HepG2 (cell line): ENCODE results near the gene EPHA6. TPM values are rescaled to one million over a fixed set of nuclear protein-coding genes. Genes with fewer than 3 reads are reported as not detected.
A peak's percentile ranks its signal among the peaks of the same experiment; 100 is the strongest.

ENCODE experiments used
- ATF7 ChIP-seq, 2 experiments: fragments of 450-650 bp in 1 of 2; sonication (generic) in 1 of 2; formaldehyde crosslinking in 1 of 2; IDR thresholded peaks; 2 replicates each; pipeline versions ENCODE4 v1.4.0 to v1.6.1; 2016 to 2020; ENCODE audit warnings: antibody characterized with exemption in 1 of 2, mild to moderate bottlenecking in 1 of 2, missing genetic modification reagents in 1 of 2
- HOXD1 ChIP-seq: sonication (generic); formaldehyde crosslinking; IDR thresholded peaks from 2 replicates; pipeline ENCODE4 v1.5.0; 2020; ENCODE audit warnings: missing genetic modification reagents
- PITX1 ChIP-seq: sonication (generic); formaldehyde crosslinking; IDR thresholded peaks from 2 replicates; pipeline ENCODE4 v1.5.1; 2020; ENCODE audit warnings: mild to moderate bottlenecking, missing genetic modification reagents
- SMAD1 ChIP-seq: sonication (generic); formaldehyde crosslinking; IDR thresholded peaks from 2 replicates; pipeline ENCODE4 v1.4.0; 2020; ENCODE audit warnings: missing genetic modification reagents, low read depth, mild to moderate bottlenecking, borderline replicate concordance
- TEAD2 ChIP-seq: sonication (generic); formaldehyde crosslinking; IDR thresholded peaks from 2 replicates; pipeline ENCODE4 v1.9.0; 2021; ENCODE audit warnings: missing genetic modification reagents
- ZFP37 ChIP-seq: sonication (generic); formaldehyde crosslinking; IDR thresholded peaks from 2 replicates; pipeline ENCODE4 v1.4.0; 2020; ENCODE audit warnings: missing genetic modification reagents, borderline replicate concordance
- ZKSCAN8 ChIP-seq: IDR thresholded peaks from 2 replicates; pipeline ENCODE4 v1.6.1; 2016; ENCODE audit warnings: borderline replicate concordance, missing genetic modification reagents, missing compliant biosample characterization
- ZNF317 ChIP-seq: sonication (generic); formaldehyde crosslinking; IDR thresholded peaks from 2 replicates; pipeline ENCODE4 v1.5.0; 2020; ENCODE audit warnings: mild to moderate bottlenecking, missing genetic modification reagents
- ZNF619 ChIP-seq: sonication (generic); formaldehyde crosslinking; IDR thresholded peaks from 2 replicates; pipeline ENCODE4 v1.4.0; 2020; ENCODE audit warnings: mild to moderate bottlenecking, missing genetic modification reagents
- ZNF674 ChIP-seq: sonication (generic); formaldehyde crosslinking; IDR thresholded peaks from 2 replicates; pipeline ENCODE4 v1.5.0; 2020; ENCODE audit warnings: low read depth, mild to moderate bottlenecking, missing genetic modification reagents
- ZNF850 ChIP-seq: sonication (generic); formaldehyde crosslinking; conservative IDR thresholded peaks from 2 replicates; pipeline ENCODE4 v1.9.0; 2021; ENCODE audit warnings: mild to moderate bottlenecking, missing genetic modification reagents
- polyA plus RNA-seq, 8 experiments: library from polyadenylated mRNA; depleted of rRNA in 3 of 8; stranded (reverse) in 7 of 8; unstranded in 1 of 8; fragments of >200 nt; fragmentation: Illumina TruSeq in 4 of 8; extraction: Trizol in 4 of 8; gene quantifications; 2 replicates each; pipeline versions ENCODE4 v1.2.1 to v1.2.3, GENCODE V29; 2011 to 2016; ENCODE audit warnings: low read depth in 4 of 8, missing spikeins in 1 of 8, mixed read lengths in 1 of 8; ENCODE audit not compliant: insufficient read depth in 1 of 8
- total RNA-seq, 5 experiments: library from RNA; depleted of rRNA; stranded (reverse); fragments of >200 nt; fragmentation: Illumina TruSeq; extraction: Trizol; gene quantifications; 2 replicates each; pipeline ENCODE4 v1.2.3, GENCODE V29; 2016; ENCODE audit warnings: low read depth in 1 of 5
- TF ChIP-seq, protein P1 (sequence below): sonication (generic); formaldehyde crosslinking; IDR thresholded peaks from 2 replicates; pipeline ENCODE4 v1.5.0; 2020; ENCODE audit warnings: missing genetic modification reagents
- TF ChIP-seq, protein P2 (sequence below): IDR thresholded peaks from 2 replicates; pipeline ENCODE4 v1.6.1; 2016; ENCODE audit warnings: control low read depth
- TF ChIP-seq, protein P3 (sequence below): sonication (generic); formaldehyde crosslinking; IDR thresholded peaks from 2 replicates; pipeline ENCODE4 v1.8.1; 2022; ENCODE audit warnings: low read depth, mild to moderate bottlenecking, missing genetic modification reagents
- TF ChIP-seq, protein P4 (sequence below): sonication (generic); formaldehyde crosslinking; IDR thresholded peaks from 2 replicates; pipeline ENCODE4 v1.4.0; 2020; ENCODE audit warnings: missing genetic modification reagents
- TF ChIP-seq, protein P5 (sequence below): sonication (generic); formaldehyde crosslinking; IDR thresholded peaks from 2 replicates; pipeline ENCODE4 v1.4.0; 2020; ENCODE audit warnings: missing genetic modification reagents
- TF ChIP-seq, protein P6 (sequence below): sonication (generic); formaldehyde crosslinking; IDR thresholded peaks from 2 replicates; pipeline ENCODE4 v1.5.0; 2020; ENCODE audit warnings: missing genetic modification reagents

EPHA6 gene
- total and polyA plus RNA-seq, 2 of the 13 experiments (the other 11 are each of a cell fraction or from before 2014, with no cell fraction given), result not detected

DNA sequence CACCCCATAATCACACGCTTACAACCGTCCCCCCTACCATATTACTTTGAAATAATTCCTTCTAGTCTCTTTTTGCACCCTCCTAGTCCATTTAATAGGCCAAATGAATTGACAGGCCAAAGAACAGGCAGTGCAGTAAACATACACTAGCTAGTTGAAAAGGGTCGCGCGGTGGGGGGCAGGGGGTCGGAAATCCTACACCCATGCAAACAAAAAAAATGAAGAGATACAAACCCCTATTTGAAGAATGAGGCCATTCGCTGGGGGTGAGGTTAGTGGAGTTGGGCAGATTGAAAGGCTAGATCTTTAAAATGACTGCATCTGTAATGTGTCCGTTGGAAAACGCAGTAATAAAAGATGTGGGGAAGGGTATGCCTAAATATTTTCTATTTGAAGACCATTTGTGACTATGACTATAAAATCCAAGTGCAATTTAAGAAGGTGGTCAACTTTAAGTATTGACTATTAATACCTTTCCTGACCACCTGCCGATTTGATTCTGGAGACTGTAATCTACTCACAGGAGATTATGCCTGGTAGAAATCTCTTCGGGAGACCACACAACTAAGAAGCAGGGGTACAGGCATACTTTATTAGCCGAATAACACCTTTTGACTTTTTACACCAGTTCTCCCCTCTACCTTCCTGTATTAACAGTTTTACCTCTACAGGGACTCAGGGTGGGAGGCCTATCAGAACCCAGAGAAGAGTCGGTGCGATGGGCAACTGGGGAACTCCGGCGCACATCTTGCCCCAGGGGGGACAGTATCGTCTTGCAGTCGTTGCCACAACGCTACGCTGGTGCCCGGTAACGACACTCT lies 949.4 kb downstream of the EPHA6 start (continued):
- TF ChIP-seq, protein P1, sequence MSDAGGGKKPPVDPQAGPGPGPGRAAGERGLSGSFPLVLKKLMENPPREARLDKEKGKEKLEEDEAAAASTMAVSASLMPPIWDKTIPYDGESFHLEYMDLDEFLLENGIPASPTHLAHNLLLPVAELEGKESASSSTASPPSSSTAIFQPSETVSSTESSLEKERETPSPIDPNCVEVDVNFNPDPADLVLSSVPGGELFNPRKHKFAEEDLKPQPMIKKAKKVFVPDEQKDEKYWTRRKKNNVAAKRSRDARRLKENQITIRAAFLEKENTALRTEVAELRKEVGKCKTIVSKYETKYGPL (CRISPR knock-in tag), result no peak
- TF ChIP-seq ZFP37 (CRISPR knock-in tag) (0 out of 2 replicates have a peak, but pooled peaks have one; percentile 51), SMAD1 (CRISPR knock-in tag) (no peak), HOXD1 (CRISPR knock-in tag) (0 out of 2 replicates have a peak, but pooled peaks have one; percentile 36), ATF7 (IDR thresholded peaks at IDR 0.05) (no peak), ATF7 (CRISPR knock-in tag; IDR thresholded peaks at IDR 0.05) (no peak), ZNF619 (CRISPR knock-in tag) (no peak), ZNF850 (CRISPR knock-in tag) (no peak), PITX1 (CRISPR knock-in tag) (no peak), ZNF674 (no peak), ZKSCAN8 (CRISPR knock-in tag) (no peak), ZNF317 (CRISPR knock-in tag) (no peak), TEAD2 (no peak)
- TF ChIP-seq, protein P2, sequence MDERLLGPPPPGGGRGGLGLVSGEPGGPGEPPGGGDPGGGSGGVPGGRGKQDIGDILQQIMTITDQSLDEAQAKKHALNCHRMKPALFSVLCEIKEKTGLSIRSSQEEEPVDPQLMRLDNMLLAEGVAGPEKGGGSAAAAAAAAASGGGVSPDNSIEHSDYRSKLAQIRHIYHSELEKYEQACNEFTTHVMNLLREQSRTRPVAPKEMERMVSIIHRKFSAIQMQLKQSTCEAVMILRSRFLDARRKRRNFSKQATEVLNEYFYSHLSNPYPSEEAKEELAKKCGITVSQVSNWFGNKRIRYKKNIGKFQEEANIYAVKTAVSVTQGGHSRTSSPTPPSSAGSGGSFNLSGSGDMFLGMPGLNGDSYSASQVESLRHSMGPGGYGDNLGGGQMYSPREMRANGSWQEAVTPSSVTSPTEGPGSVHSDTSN (CRISPR knock-in tag), result no peak
- TF ChIP-seq, protein P3, sequence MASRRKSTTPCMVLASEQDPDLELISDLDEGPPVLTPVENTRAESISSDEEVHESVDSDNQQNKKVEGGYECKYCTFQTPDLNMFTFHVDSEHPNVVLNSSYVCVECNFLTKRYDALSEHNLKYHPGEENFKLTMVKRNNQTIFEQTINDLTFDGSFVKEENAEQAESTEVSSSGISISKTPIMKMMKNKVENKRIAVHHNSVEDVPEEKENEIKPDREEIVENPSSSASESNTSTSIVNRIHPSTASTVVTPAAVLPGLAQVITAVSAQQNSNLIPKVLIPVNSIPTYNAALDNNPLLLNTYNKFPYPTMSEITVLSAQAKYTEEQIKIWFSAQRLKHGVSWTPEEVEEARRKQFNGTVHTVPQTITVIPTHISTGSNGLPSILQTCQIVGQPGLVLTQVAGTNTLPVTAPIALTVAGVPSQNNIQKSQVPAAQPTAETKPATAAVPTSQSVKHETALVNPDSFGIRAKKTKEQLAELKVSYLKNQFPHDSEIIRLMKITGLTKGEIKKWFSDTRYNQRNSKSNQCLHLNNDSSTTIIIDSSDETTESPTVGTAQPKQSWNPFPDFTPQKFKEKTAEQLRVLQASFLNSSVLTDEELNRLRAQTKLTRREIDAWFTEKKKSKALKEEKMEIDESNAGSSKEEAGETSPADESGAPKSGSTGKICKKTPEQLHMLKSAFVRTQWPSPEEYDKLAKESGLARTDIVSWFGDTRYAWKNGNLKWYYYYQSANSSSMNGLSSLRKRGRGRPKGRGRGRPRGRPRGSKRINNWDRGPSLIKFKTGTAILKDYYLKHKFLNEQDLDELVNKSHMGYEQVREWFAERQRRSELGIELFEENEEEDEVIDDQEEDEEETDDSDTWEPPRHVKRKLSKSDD (CRISPR knock-in tag), result no peak
- TF ChIP-seq, protein P4, sequence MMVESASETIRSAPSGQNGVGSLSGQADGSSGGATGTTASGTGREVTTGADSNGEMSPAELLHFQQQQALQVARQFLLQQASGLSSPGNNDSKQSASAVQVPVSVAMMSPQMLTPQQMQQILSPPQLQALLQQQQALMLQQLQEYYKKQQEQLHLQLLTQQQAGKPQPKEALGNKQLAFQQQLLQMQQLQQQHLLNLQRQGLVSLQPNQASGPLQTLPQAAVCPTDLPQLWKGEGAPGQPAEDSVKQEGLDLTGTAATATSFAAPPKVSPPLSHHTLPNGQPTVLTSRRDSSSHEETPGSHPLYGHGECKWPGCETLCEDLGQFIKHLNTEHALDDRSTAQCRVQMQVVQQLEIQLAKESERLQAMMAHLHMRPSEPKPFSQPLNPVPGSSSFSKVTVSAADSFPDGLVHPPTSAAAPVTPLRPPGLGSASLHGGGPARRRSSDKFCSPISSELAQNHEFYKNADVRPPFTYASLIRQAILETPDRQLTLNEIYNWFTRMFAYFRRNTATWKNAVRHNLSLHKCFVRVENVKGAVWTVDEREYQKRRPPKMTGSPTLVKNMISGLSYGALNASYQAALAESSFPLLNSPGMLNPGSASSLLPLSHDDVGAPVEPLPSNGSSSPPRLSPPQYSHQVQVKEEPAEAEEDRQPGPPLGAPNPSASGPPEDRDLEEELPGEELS (CRISPR knock-in tag), result peak; percentile 47
- TF ChIP-seq, protein P5, sequence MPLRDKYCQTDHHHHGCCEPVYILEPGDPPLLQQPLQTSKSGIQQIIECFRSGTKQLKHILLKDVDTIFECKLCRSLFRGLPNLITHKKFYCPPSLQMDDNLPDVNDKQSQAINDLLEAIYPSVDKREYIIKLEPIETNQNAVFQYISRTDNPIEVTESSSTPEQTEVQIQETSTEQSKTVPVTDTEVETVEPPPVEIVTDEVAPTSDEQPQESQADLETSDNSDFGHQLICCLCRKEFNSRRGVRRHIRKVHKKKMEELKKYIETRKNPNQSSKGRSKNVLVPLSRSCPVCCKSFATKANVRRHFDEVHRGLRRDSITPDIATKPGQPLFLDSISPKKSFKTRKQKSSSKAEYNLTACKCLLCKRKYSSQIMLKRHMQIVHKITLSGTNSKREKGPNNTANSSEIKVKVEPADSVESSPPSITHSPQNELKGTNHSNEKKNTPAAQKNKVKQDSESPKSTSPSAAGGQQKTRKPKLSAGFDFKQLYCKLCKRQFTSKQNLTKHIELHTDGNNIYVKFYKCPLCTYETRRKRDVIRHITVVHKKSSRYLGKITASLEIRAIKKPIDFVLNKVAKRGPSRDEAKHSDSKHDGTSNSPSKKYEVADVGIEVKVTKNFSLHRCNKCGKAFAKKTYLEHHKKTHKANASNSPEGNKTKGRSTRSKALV, result no peak
- TF ChIP-seq, protein P6, sequence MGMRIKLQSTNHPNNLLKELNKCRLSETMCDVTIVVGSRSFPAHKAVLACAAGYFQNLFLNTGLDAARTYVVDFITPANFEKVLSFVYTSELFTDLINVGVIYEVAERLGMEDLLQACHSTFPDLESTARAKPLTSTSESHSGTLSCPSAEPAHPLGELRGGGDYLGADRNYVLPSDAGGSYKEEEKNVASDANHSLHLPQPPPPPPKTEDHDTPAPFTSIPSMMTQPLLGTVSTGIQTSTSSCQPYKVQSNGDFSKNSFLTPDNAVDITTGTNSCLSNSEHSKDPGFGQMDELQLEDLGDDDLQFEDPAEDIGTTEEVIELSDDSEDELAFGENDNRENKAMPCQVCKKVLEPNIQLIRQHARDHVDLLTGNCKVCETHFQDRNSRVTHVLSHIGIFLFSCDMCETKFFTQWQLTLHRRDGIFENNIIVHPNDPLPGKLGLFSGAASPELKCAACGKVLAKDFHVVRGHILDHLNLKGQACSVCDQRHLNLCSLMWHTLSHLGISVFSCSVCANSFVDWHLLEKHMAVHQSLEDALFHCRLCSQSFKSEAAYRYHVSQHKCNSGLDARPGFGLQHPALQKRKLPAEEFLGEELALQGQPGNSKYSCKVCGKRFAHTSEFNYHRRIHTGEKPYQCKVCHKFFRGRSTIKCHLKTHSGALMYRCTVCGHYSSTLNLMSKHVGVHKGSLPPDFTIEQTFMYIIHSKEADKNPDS (CRISPR knock-in tag), result no peak
